Measurements from ENCODE around the gene TMEM255B.

The TMEM255B gene

DNA sequence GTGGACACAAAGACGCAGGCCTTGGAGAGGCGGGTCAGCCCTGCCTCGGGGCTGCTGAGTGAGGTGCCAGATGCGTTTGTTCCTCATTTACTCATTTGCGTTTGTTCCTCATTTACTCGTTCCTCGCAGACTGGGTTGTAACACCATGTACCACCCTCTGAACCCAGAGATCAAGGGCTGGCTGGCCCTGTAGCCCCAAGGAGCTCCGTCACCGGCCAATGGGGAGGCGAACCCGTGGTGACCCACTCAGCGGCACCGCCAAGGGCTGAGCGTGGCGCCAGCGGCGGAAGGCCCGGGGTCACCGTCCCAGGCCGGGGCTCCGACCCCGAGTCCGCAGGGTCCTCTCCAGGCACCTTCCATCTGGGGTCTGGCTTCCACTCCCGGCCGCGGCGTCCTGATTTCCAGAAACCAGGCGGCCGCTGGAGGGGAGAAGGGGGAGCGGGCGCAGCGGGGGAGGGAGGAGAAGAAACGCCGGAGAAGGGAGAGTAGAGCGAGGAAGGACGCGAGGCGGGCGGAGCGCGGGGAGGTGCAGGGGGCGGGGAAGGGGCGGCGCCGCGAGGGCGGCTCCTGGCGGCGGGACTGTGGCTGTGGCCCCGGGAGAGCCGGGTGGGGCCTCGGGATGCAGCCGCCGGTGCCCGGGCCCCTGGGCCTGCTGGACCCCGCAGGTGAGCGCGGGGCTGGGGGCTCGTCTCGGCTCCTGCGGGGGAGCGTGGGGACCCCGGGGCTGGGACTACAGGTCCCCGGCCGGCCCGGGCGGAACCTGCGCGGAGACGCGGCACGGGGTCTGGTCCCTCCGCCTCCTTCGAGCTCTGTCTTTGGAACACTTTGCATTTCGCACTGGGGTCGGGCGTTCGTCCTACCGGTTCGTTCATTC, at the start of gene TMEM255B:
TMEM255B (plus strand) TSS at position 576 of the 874 bp plus-strand sequence; CDS start at position 620, 44 bp downstream.
- peak; percentile 66 to 76 for DNase-seq

DNA sequence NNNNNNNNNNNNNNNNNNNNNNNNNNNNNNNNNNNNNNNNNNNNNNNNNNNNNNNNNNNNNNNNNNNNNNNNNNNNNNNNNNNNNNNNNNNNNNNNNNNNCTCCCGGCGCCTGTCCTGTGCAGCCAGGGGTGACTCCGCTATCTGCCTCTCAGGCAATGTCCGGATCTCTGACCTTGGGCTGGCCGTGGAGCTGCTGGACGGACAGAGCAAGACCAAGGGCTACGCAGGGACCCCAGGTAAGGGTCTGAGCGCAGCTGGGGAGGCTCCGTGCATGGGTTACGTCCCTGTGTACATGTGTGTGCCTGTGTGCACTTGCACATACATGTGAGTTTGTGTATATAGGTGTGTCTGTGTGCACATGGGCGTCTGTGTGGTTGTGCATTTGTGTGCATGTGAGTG, 36.1 kb upstream of the TMEM255B start:
- no peak for DNase-seq

GRCh38 chr13:113723410-113724015, 35.5 kb upstream of the TMEM255B start:
- DNase-seq = no peak

DNA sequence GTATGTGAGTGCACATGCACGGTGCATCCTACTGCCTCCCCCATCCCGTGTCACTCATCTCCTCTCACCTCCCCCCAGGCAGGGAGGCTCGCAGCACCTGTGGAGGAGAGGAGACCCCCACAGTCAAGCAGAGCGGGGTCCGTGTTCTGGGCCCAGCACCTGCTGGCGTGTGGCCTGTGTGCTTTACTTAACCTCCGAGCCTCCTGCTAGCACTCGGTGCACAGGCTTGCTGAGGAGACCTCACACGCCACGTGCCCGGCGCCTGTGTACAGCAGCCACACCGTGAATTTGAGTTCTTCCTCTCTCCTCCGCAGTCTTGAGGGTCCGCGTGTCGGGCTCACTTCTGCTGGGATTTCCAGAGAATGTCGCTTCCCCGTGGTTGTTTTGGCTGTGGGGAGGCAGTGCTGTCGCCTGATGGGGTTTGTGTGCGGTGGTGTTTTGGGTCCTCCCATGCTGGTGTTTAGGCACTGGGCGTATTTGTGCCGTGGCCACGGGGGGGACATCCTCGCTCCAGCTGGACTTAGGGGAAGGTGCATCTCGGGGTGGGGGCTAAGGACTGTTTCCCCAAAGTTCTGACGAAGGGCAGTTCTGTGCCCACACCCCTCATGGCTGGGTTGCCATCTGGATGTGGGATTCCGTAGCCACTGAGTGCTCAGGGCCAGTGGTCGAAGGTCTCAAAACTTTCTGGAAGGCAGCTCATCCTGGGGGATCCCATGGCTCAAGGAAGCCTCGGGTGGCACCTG, 34.8 kb upstream of the TMEM255B start:
- DNase-seq = no peak

DNA sequence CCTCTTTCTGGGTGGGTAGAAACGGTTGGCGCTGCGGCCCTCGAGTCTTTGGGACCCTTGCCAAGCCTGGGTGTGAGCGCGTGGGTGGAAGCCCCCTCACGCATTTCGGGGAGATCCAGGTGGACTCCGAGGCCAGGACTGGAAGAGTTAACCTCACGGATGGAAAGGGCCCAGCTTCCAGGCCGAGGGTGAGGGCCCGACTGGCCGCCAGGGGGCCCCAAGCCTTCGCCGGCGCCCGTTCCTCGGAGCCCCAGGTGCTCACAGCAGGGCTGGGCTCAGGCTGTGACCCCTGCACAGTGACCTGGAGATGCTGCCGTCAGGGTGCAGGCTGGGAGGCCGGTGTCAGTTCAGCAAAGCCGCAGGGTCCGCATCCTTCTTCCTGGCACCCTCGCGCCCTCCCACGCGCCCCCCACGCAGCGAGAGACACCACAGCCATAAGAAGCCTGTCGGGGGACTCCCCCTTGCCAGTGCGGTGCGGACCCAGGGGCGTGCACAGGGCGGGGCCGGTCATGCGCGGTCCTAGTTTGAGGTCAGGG, 34.2 kb upstream of the TMEM255B start:
- peak; percentile 84 to 90 for DNase-seq

- DNase-seq = peak; percentile 51 to 66
These were observed 33.5 kb upstream of the TMEM255B start for GRCh38 chr13:113725329-113726105.

- DNase-seq = peak; percentile 23 to 32
These were observed 32.8 kb upstream of the TMEM255B start for GRCh38 chr13:113726106-113726821.

DNA sequence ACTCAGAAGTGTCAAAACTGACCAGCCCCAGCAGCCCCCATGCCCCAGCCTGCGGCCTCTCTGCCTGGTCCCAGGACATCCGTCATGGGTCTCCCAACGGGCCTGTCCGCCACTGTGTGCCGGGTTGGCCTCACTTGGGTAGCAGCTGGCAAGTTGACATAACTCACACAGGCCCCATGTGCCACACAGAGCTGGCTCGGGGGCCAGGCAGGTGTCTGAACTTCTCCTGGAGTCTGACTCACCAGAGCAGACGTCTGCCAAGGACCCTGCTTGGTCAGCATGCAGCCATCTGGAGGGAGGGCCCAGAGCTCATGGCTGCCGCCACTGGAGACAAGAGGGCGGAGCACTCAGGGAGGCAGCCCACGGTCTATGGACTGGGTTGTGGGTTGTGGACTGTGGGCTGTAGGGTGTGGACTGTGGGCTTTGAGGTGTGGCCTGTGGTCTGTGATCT, 32.0 kb upstream of the TMEM255B start:
- no peak for DNase-seq

DNA sequence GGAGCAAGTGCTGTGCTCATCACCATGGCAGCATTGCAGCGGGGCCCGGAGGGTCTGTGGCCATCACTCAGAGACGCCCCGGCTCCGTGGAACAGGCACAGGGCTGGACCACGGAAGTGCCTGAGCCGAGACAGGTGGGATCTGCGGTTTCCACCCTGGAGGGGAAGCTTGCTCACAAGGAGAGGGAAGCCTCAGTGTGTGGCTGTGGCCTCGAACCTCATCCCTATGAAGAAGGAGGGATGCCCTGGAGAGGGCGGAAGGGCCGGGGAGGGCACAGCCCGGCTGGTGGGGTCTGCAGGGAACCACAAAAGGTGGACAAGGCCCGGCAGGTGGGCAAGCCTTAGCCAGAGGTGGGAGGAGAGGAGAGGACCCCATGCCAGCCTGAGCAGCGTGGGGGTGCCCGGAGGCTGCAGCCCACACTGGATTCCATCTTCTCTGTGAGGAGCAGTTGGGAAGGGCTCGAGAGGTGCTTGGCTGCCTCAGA, 30.4 kb upstream of the TMEM255B start:
- no peak for DNase-seq

DNA sequence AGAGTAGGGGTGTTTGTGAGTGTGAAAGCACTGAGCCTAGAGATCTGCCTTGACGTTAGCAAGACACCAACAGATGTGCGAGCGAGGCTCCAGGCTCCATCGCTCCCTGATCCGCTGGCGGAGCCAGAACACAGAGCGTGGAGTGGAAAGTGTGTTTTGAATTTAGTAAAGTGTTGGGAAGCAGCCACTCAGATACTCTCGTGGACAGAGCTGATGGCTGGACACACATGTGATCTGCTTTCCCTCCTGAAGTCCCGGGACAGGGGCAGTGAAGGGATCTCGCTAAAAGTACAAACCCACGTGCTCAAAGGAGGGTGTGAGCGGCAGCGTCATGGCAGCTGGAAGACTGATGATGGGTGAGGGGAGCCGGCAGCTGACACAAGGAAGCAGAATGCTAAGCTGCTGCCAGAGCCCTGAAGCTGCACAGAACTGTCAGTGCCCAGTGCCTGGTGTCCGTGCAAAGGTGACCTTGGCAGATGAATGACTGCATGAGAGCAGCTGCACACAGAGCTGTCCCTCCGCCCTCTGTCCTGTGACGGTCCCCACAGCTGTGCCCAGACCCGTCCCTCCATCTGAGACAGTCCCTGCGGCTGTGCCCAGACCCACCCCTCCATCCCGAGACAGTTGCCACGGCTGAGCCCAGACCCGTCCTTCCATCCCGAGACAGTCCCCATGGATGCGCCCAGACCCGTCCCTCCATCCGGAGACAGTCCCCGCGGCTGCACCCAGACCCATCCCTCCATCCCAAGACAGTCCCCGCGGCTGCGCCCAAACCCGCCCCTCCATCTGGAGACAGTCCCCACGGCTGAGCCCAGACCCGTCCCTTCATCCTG, 29.6 kb upstream of the TMEM255B start:
- no peak for DNase-seq

DNA sequence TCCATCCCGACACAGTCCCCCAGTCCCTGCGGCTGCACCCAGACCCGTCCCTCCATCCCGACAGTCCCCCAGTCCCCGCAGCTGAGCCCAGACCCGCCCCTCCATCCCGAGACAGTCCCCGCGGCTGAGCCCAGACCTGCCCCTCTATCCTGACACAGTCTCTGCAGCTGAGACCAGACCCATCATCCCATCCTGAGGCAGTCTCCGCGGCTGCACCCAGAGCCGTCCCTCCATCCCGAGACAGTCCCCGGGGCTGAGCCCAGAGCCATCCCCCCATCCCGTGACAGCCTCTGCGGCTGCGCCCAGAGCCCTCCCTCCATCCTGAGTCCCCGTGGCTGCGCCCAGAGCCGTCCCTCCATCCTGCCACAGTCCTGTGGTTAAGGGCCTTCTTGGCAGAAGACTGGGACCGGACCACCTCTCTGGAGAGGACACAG, 28.8 kb upstream of the TMEM255B start:
- DNase-seq = no peak

GRCh38 chr13:113730831-113731191, 28.2 kb upstream of the TMEM255B start:
- DNase-seq = no peak

- DNase-seq = no peak
These were observed 27.5 kb upstream of the TMEM255B start for GRCh38 chr13:113731192-113732175.

GRCh38 chr13:113732176-113732960, 26.7 kb upstream of the TMEM255B start:
- no peak for DNase-seq

GRCh38 chr13:113732961-113733950, 25.8 kb upstream of the TMEM255B start:
- no peak for DNase-seq

DNA sequence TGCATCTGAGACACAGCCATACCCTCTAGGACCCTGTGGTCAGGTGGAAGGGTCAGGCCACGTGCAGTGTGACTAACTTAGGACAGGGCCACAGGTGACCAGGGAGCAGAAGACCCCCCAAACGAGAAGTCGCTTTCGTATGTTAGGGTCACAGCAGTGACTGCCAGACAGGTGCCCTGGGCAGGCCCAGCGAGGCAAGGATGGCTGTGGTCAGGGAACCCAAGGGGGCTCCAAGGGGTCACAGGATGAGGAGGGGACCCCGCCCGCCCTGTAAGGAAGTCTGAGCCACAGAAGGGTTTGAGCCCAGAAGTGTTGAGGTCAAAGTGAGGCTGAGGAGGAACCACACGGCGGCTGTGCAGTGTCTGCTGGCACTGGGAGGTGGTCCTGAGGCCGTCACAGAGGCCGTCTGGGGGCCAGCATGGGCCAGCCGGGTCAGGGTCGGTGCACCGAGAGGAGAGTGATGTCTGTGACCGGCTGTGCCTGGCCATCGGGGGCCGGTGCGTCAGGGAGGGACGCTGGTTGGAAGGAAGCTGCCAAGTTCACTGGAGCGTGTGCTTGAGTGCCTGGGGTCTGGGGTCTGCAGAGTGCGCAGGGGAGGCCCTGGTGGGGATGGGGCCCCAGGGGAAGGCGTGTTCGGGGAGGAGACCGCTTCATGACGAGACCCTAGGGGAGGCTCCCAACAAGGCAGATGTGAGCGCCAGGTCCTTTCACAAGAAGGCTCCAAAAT, 24.8 kb upstream of the TMEM255B start:
- no peak for DNase-seq

- DNase-seq = no peak
These were observed 24.2 kb upstream of the TMEM255B start for GRCh38 chr13:113734826-113735125.

Measured in activated CD4-positive, alpha-beta T cell treated with anti-CD3 and anti-CD28 coated beads for 4 hours (primary cell).